ENCODE data around the gene MBP.

GRCh38 chr18:76995896-76996295, 136.7 kb downstream of the MBP start:
- no peak for TF ChIP-seq CTCF (conservative IDR thresholded peaks at IDR 0.05 in 1 of 2, IDR thresholded peaks at IDR 0.05 in 1 of 2; ENCODE audit: low read depth in 1 of 2, low read length in 2 of 2)
- no peak for TF ChIP-seq EZH2 (IDR thresholded peaks at IDR 0.05; ENCODE audit: low read length, missing control alignments)
